Heart left ventricle (tissue), 16 donors: ENCODE data around the gene CD7. TPM values are rescaled to one million over a fixed set of nuclear protein-coding genes. Genes with fewer than 3 reads are reported as not detected.

Experiments
- ATAC-seq, 4 donors: fragments of 200-7000 bp; cut with Tn5 transposase; one replicate each; pipeline ENCODE4 v1.9.1; 2020 to 2022; ENCODE audit warnings: moderate library complexity in 4 of 4, mild to moderate bottlenecking in 3 of 4, moderate number of reproducible peaks in 1 of 4
- DNase-seq, 5 donors: peaks; one replicate each; pipeline ENCODE4 v3.0.0-alpha.2; 2020
- H3K27ac ChIP-seq, 12 donors: fragments of 200-600 bp; sonication (generic) in 4 of 12; one replicate each; pipeline versions ENCODE4 v1.5.0 to v1.8.0; 2016 to 2022; ENCODE audit warnings: mild to moderate bottlenecking in 2 of 12
- H3K27me3 ChIP-seq, 9 donors: fragments of 200-600 bp; sonication (generic) in 2 of 9; one replicate each; pipeline versions ENCODE4 v1.5.1 to v1.8.0; 2016 to 2022; ENCODE audit warnings: mild to moderate bottlenecking in 3 of 9
- H3K36me3 ChIP-seq, 9 donors: fragments of 200-600 bp; sonication (generic) in 2 of 9; one replicate each; pipeline versions ENCODE4 v1.5.0 to v1.8.0; 2018 to 2022; ENCODE audit warnings: mild to moderate bottlenecking in 2 of 9
- H3K4me1 ChIP-seq, 12 donors: fragments of 200-600 bp; sonication (generic) in 4 of 12; one replicate each; pipeline versions ENCODE4 v1.5.0 to v1.8.0; 2016 to 2022; ENCODE audit warnings: mild to moderate bottlenecking in 3 of 12
- H3K4me3 ChIP-seq, 12 donors: fragments of 200-600 bp; sonication (generic) in 4 of 12; one replicate each; pipeline versions ENCODE4 v1.5.0 to v1.8.0; 2017 to 2022; ENCODE audit warnings: mild to moderate bottlenecking in 9 of 12, moderate library complexity in 4 of 12
- H3K9me3 ChIP-seq, 12 donors: fragments of 200-600 bp; sonication (generic) in 4 of 12; one replicate each; pipeline versions ENCODE4 v1.5.0 to v1.8.0; 2016 to 2022; ENCODE audit warnings: mild to moderate bottlenecking in 1 of 12
- CTCF ChIP-seq, 12 donors: fragments of 200-600 bp; sonication (generic) in 4 of 12; IDR thresholded peaks; one replicate each; pipeline versions ENCODE4 v1.5.0 to v1.8.0; 2018 to 2022; ENCODE audit warnings: antibody characterized with exemption in 12 of 12, mild to moderate bottlenecking in 5 of 12
- POLR2A ChIP-seq, 2 donors: fragments of 450-650 bp; IDR thresholded peaks; one replicate each; pipeline ENCODE4 v1.6.1; 2017; ENCODE audit warnings: antibody characterized with exemption in 2 of 2, mild to moderate bottlenecking in 2 of 2, moderate library complexity in 2 of 2
- WGBS, 4 donors: extraction: QIAGEN DNeasy Blood & Tissue Kit in 2 of 4; methylation state at CpG; one replicate each; pipeline versions ENCODE4 v1.1.5 to v1.1.7; 2013 to 2018; 5-methylcytosine and 5-hydroxymethylcytosine counted together
- intact Hi-C, 10 donors: fragments of 100-400 bp; cut with DNase I; formaldehyde crosslinking; loops; one replicate each; pipeline versions ENCODE4 v1.11.1 to v1.14.2; 2022
- polyA plus RNA-seq, 2 donors: library from polyadenylated mRNA; stranded (reverse); fragments of 200-250 nt; gene quantifications; one replicate each; pipeline ENCODE4 v1.2.3, GENCODE V29; 2013
- total RNA-seq, 9 donors: library from RNA; depleted of rRNA in 2 of 9; stranded (reverse); fragments of >200 nt in 2 of 9; fragmentation: NEBNext Ultra II Directional in 3 of 9; extraction: Animal tissue kit (Norgen Biotek cat#: 25700) in 3 of 9; gene quantifications; one replicate each; pipeline versions ENCODE4 v1.1.0 to v1.2.4, GENCODE V29; 2016 to 2023
- donor health status: ischemic (EF 13 %, LVEDD 7.1; RV severe dilation, severe dysfunction).
- donor health status: healthy with polysubstance abuse.
- donor health status: DM: no; HTN: yes; CAD: no.
- donor health status: DM: no; HTN: no; CAD: no.
- donor health status: ischemic (EF 25% LVEDD 6.9; RV normal size, moderate dysfunction).
- donor health status: ischemic (EF 25% LVEDD 5.7; RV mildly dilated, moderate dysfunction).
- donor health status: healthy.
- donor health status: DM: yes; HTN: yes; CAD: no.
- donor health status: ischemic (EF 35%, LVEDD 5.7; RV mildly dilated, moderate dysfunction).
- donor health status: nonischemic (EF 11% LVEDD 7.7; RV severe dilation, severe dysfunction).
- donor health status: DM: yes; HTN: yes; CAD: no.
- donor health status: PGD.
- donor health status: ischemic (EF 29% LVEDD 5.4; RV normal size, mild dysfunction).
- donor health status: nonischemic (EF 23%, LVEDD 6.1; RV moderate dilation, normal function).

Gene CD7
- total and polyA plus RNA-seq, 11 donors: 0.21 to 8.6 (median 0.42) TPM; not detected in 2

DNA sequence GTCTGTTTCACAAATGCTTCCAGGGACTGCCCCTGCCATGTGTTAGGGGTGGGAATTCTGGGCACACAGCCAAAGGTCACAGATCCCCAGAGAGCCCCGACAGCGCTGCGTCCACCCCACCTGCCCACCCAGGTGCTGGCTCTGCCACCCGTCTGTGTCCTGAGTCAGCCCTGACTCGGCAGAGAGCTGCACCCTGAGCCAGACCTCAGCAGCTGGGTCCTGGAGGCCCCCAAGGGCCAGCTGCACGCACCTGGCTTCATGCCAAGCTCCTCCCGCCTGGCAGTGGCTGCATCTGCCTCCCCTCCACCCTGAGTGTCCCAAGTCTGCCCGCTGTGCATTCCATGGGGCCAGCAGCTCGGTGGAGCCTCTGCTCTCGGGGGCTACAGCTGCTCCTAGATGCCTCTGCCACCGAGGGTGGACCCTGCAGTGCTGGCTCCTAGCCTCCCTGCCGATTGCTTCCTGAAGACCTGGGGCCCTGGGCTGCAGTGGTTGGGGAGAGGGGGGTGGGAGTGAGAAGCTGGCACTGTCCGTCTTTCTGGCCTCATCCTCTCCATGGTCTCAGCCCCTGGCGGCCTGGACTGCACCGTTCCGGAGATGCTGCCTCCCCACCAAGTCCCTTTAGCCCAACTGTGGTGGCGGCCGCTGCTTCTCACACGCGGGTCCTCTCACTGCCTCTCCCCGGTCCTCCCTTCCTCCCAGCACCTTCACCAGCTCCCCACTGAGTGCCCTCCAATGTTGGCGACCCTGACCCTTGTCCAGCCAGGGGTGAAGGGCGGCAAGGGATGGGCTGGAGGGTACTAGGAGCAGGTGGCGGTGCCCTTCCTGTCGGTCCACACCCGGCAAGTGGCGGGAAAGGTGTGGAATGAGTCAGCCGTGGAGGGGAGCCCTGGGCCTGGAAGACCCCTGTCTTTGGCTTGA is 13.2 kb upstream of the CD7 start:
- DNase-seq: peak in 1 of 5 donors; percentile 61
- peaks cover 0 to 41% (median 7%) of the 10 kb centered on the region in 9 donors for H3K27me3 ChIP-seq
- H3K9me3 ChIP-seq: no peaks in the 10 kb centered on the region
- H3K4me1 ChIP-seq: peaks cover 5 to 51% (median 32%) of the 10 kb centered on the region in 12 donors
- peaks cover 0 to 23% (median 0%) of the 10 kb centered on the region in 9 donors for H3K36me3 ChIP-seq
- peak in 2 of 4 donors; percentile 3 for ATAC-seq
- H3K27ac ChIP-seq: no peak overlapping the region
- intact Hi-C loops: no loop called here
- no peak for TF ChIP-seq POLR2A (IDR thresholded peaks at IDR 0.05)
- no peak for TF ChIP-seq CTCF (IDR thresholded peaks at IDR 0.05)
- H3K4me3 ChIP-seq: no peak overlapping the region
- 44 to 60% (median 53%) methylated on average over 21 to 28 of the region's 28 CpGs for WGBS, 4 donors

- no peak for ATAC-seq
- peaks cover 0 to 23% (median 0%) of the 10 kb centered on the region in 9 donors for H3K36me3 ChIP-seq
- TF ChIP-seq CTCF (IDR thresholded peaks at IDR 0.05) (no peak), POLR2A (IDR thresholded peaks at IDR 0.05) (no peak)
- intact Hi-C loops: loop anchor here in 3 of 10 donors (10.0 kb wide), 3 partner anchors 95 to 295 kb away; partner anchors contain the start of genes DCXR (in 1 of the 3) and RAC3 (in 1 of the 3)
- H3K9me3 ChIP-seq: no peaks in the 10 kb centered on the region
- 71 to 78% (median 75%) methylated on average over 16 to 19 of the region's 19 CpGs for WGBS, 4 donors
- peaks cover 0 to 41% (median 7%) of the 10 kb centered on the region in 9 donors for H3K27me3 ChIP-seq
- no peak overlapping the region for H3K4me3 ChIP-seq
- H3K4me1 ChIP-seq: peaks cover 5 to 48% (median 28%) of the 10 kb centered on the region in 12 donors
- no peak for DNase-seq
- no peak overlapping the region for H3K27ac ChIP-seq
Observed at GRCh38 chr17:82329683-82330321, 12.4 kb upstream of the CD7 start.

DNA sequence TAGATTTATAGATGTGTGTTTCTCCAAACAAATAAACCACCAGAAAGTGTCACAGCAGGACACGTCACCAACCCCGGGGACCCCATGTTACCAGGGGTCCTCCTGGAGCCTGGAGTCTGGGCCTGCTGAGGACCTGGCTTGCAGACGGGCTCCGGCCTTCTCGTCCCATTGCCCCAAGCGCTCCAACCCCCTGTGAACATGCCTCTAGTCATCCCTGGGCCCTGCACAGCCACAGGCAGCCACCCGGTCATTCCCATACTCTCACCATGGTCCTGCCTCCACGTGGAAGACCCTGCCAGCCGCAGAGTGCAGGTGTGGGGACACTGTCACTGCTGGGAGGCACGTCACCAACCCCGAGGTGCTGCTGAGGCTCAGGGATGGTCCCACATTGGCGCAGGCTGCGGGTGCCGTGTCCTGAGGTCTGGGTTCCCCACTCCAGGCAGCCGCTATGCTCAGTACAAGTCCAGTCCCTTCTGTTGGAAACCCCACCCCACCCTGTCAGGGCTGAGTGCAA is 11.6 kb upstream of the CD7 start:
- Histone ChIP-seq H3K4me1 (peaks cover 0 to 41% (median 20%) of the 10 kb centered on the region in 12 donors), H3K27me3 (peaks cover 0 to 41% (median 7%) of the 10 kb centered on the region in 9 donors), H3K9me3 (no peaks in the 10 kb centered on the region), H3K4me3 (no peak overlapping the region), H3K36me3 (peaks cover 0 to 23% (median 0%) of the 10 kb centered on the region in 9 donors), H3K27ac (no peak overlapping the region)
- no peak for DNase-seq
- intact Hi-C loops: loop anchor here in 3 of 10 donors (10.0 kb wide), 3 partner anchors 94 to 294 kb away; partner anchors contain the start of genes DCXR (in 1 of the 3) and RAC3 (in 1 of the 3)
- ATAC-seq: no peak
- 88 to 92% (median 90%) methylated on average over 9 to 15 of the region's 15 CpGs for WGBS, 4 donors
- TF ChIP-seq POLR2A (IDR thresholded peaks at IDR 0.05): no peak
- no peak for TF ChIP-seq CTCF (IDR thresholded peaks at IDR 0.05)
